ENCODE results near the gene TUB. TPM values are rescaled to one million over a fixed set of nuclear protein-coding genes. Genes with fewer than 3 reads are reported as not detected.
A peak's percentile ranks its signal among the peaks of the same experiment; 100 is the strongest.

The TUB gene
- polyA plus RNA-seq, 3 donors = not detected

- Histone ChIP-seq H3K4me3 (replicated peaks in 1 of 3; ENCODE audit: low read depth in 2 of 3, low read length in 3 of 3) (no peak overlapping the region), H3K36me3 (replicated peaks in 1 of 2; ENCODE audit: control insufficient read depth in 1 of 2, insufficient read depth in 2 of 2, low read length in 2 of 2) (no peaks in the 10 kb centered on the region), H3K79me2 (ENCODE audit: insufficient read depth, low read length) (no peaks in the 10 kb centered on the region), H3K9ac (ENCODE audit: insufficient read depth, low read length, poor library complexity, severe bottlenecking) (no peak overlapping the region), H3K4me1 (ENCODE audit: control insufficient read depth in 1 of 2, insufficient read depth in 2 of 2, low read length in 2 of 2) (no peaks in the 10 kb centered on the region), H3K4me2 (replicated peaks; ENCODE audit: extremely low read depth, low read length, poor library complexity, severe bottlenecking) (no peak overlapping the region), H3K27me3 (ENCODE audit: control insufficient read depth in 2 of 2, insufficient read depth in 2 of 2, low read length in 2 of 2) (peaks cover 11 to 36% of the 10 kb centered on the region in 2 donors), H3K27ac (ENCODE audit: low read depth in 1 of 2, low read length in 2 of 2) (no peak overlapping the region), H4K20me1 (ENCODE audit: insufficient read depth, low read length) (no peaks in the 10 kb centered on the region), H2AFZ (ENCODE audit: insufficient read depth, low read depth, low read length, poor library complexity, severe bottlenecking) (no peak overlapping the region), H3K9me3 (replicated peaks in 1 of 2; ENCODE audit: control insufficient read depth in 1 of 2, insufficient read depth in 1 of 2, low read length in 2 of 2) (peaks cover 0 to 8% of the 10 kb centered on the region in 2 donors)
- no peak for TF ChIP-seq CTCF (IDR thresholded peaks at IDR 0.05)
- Mint-ChIP-seq H3K27ac (no peak overlapping the region), H3K4me1 (peaks cover 3% of the 10 kb centered on the region), H3K27me3 (ENCODE audit: low read depth in 3 of 3) (peaks cover 41 to 46% (median 43%) of the 10 kb centered on the region in 3 donors), H3K4me3 (no peak overlapping the region), H3K9me3 (peaks cover 0 to 5% (median 2%) of the 10 kb centered on the region in 7 donors), H3K36me3 (no peaks in the 10 kb centered on the region)
- intact Hi-C loops (cut with micrococcal nuclease) = no loop called here
- 89% methylated on average over 6 of the region's 6 CpGs for WGBS (ENCODE audit: insufficient coverage)
- no peak for DNase-seq
These were observed 3.3 kb downstream of the TUB start for GRCh38 chr11:8084352-8084751.

- Mint-ChIP-seq H3K9me3 (peaks cover 0 to 5% (median 0%) of the 10 kb centered on the region in 7 donors), H3K27me3 (ENCODE audit: low read depth in 3 of 3) (peaks cover 34 to 38% (median 36%) of the 10 kb centered on the region in 3 donors), H3K36me3 (no peaks in the 10 kb centered on the region), H3K27ac (peak overlapping the region in 1 of 7 donors; percentile 46), H3K4me3 (no peak overlapping the region), H3K4me1 (peaks cover 3% of the 10 kb centered on the region)
- intact Hi-C loops (cut with micrococcal nuclease) = no loop called here
- Histone ChIP-seq H3K79me2 (ENCODE audit: insufficient read depth, low read length) (no peaks in the 10 kb centered on the region), H3K9ac (ENCODE audit: insufficient read depth, low read length, poor library complexity, severe bottlenecking) (no peak overlapping the region), H3K4me2 (replicated peaks; ENCODE audit: extremely low read depth, low read length, poor library complexity, severe bottlenecking) (no peak overlapping the region), H3K36me3 (replicated peaks in 1 of 2; ENCODE audit: control insufficient read depth in 1 of 2, insufficient read depth in 2 of 2, low read length in 2 of 2) (no peaks in the 10 kb centered on the region), H3K4me3 (replicated peaks in 1 of 3; ENCODE audit: low read depth in 2 of 3, low read length in 3 of 3) (no peak overlapping the region), H3K9me3 (replicated peaks in 1 of 2; ENCODE audit: control insufficient read depth in 1 of 2, insufficient read depth in 1 of 2, low read length in 2 of 2) (peaks cover 0 to 8% of the 10 kb centered on the region in 2 donors), H3K27ac (ENCODE audit: low read depth in 1 of 2, low read length in 2 of 2) (no peak overlapping the region), H2AFZ (ENCODE audit: insufficient read depth, low read depth, low read length, poor library complexity, severe bottlenecking) (no peak overlapping the region), H3K27me3 (ENCODE audit: control insufficient read depth in 2 of 2, insufficient read depth in 2 of 2, low read length in 2 of 2) (peaks cover 11 to 28% of the 10 kb centered on the region in 2 donors), H3K4me1 (ENCODE audit: control insufficient read depth in 1 of 2, insufficient read depth in 2 of 2, low read length in 2 of 2) (no peaks in the 10 kb centered on the region), H4K20me1 (ENCODE audit: insufficient read depth, low read length) (no peaks in the 10 kb centered on the region)
- no peak for TF ChIP-seq CTCF (IDR thresholded peaks at IDR 0.05)
- DNase-seq = no peak
- WGBS (ENCODE audit: insufficient coverage) = 93% methylated on average over 6 of the region's 11 CpGs
These were observed 4.1 kb downstream of the TUB start for GRCh38 chr11:8085011-8085645.

Measured in CD14-positive monocyte (primary cell).